ENCODE data around the gene MZT2B. TPM values are rescaled to one million over a fixed set of nuclear protein-coding genes. Genes with fewer than 3 reads are reported as not detected.

MZT2B gene, protein sequence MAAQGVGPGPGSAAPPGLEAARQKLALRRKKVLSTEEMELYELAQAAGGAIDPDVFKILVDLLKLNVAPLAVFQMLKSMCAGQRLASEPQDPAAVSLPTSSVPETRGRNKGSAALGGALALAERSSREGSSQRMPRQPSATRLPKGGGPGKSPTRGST
- 146 and 210 TPM in 2 replicates for total RNA-seq

DNA sequence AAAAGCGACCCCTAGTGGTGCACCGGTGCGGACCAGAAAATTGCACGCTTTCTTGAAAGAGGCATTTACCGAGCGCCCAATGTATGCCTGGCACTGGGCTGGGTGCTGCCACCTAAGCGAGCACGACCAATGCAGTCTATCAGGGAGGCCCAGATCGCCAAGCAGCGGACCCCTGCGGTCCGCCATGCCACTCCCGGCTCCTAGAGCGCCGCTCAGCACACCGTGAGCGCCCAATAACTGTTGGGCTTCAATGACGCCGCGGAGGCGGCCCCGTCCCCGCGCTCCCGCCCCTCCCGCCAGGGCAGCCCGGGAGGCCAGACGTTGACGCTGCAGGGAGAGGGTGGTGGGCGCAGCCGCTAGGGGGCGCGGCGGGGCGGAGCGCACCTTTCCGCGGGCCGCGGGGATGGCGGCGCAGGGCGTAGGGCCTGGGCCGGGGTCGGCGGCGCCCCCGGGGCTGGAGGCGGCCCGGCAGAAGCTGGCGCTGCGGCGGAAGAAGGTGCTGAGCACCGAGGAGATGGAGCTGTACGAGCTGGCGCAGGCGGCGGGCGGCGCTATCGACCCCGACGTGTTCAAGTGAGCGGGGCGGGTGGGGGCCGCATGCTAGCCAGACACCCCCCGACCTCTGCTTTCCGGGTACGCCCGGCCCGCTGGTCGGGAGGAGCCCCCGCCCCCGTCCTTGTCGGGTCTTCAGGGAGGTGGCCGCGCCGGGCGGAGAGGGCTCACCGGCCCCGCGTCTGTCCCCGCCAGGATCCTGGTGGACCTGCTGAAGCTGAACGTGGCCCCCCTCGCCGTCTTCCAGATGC, at the start of gene MZT2B:
Gene MZT2B (plus strand): TSS at position 383 of the 803 bp plus-strand sequence. CDS start 21 bp downstream, at position 404.

DNA sequence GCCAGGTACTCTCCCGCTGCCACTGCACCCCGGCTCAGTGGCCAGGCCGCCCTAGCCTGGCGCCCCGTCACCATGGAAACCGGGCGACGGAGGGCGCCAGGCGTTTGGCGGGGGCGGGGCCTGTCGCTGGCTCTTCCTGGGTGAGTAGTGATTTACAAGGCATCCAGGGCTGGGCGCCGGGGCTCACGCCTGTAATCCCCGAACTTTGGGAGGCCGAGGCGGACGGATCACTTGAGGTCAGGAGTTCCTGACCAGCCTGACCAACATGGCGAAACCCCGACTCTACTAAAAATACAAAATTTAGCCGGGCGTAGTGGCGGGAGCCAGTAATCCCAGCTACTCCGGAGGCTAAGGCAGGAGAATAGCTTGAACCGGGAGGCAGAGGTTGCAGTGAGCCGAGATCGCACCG, 37.1 kb upstream of the MZT2B start, which contains the start of gene CCDC74B:
Gene CCDC74B (minus strand): TSS at position 107 of the 409 bp plus-strand sequence. CDS start 116 bp downstream, outside the sequence.

DNA sequence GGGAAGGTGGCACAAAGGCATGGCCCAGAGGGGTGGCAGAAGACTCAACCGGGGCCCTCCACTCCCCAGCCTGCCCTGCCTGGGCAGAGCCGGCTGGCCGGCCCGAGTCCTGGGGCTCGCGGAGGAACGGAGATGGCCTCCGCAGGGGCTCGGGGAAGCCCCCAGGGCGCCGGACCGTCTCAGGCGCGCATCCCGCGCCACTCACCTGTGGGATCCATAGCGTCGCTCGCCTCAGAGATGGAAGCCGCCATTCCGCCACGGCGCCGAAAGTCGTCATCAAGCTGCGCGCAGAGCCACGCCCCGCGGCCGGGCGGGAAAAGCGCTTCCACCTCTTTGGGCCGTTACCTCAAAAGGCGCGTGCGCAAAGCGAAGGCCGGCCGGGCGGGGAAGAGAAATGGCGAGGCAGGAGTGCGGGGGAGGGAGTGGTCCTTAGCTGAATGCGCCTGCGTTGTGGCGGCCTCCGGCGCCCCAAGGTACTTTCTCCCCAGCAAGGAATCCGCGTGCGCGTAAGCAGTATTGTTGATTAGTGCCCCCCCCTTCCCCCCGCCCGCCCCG, 660 bp upstream of the MZT2B start, which contains the start of gene SMPD4:
Gene SMPD4 (minus strand): TSS at position 278 of the 555 bp plus-strand sequence. CDS start 5,010 bp downstream, outside the sequence.

DNA sequence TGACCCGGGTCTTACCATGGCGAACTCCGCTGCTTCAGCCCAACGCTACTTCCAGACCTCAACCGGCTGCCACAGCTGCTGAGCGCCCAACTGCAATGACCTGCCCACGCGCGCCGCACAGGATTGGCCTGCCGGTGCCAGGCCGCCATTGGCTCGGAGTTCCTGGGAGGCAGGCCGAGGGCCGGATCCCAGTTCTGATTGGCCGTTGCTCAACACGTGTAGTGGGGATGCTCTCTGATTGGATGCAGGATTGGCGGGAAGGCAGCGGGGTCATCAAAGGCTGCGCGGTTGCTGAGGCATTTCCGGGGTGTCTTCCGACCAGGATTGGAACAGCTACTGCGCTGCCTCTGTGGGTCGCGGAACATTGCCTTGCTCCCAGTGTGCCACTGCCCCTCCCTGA, 16.3 kb downstream of the MZT2B start, which contains the start of gene TUBA3E:
Gene TUBA3E (minus strand): TSS at position 97 of the 400 bp plus-strand sequence. CDS start 79 bp downstream, at position 18.

Other genes starting within 250 kb of the MZT2B start
- under 0.01 TPM in 1 of 2 replicates, not detected in the other for gene RAB6C, start 202.6 kb upstream of the MZT2B start, total RNA-seq
- 0.22 TPM in 1 of 2 replicates, not detected in the other for gene POTEF, start 53.0 kb upstream of the MZT2B start, total RNA-seq
- 7.5 and 9.8 TPM in 2 replicates for gene CCDC74B, start 37.1 kb upstream of the MZT2B start, total RNA-seq
- 12.7 and 18.9 TPM in 2 replicates for gene SMPD4, start 660 bp upstream of the MZT2B start, total RNA-seq
- not detected in 2 replicates for gene TUBA3E, start 16.2 kb downstream of the MZT2B start, total RNA-seq
- 80.9 and 118 TPM in 2 replicates for gene IMP4, start 160.6 kb downstream of the MZT2B start, total RNA-seq
- gene PTPN18, start 173.8 kb downstream of the MZT2B start, total RNA-seq = 11.0 and 16.0 TPM in 2 replicates